Endothelial cell of umbilical vein (primary cell): ENCODE results near the gene SYNJ1. TPM values are rescaled to one million over a fixed set of nuclear protein-coding genes. Genes with fewer than 3 reads are reported as not detected.
"Not testable (repeated sequence)": the region's sequence is repeated elsewhere in the genome, so short reads cannot be mapped to it uniquely, and the experiment has no call there.

Experiments
- BruUV-seq: library from RNA; stranded (reverse); fragments of 400-500 nt; replicated peaks from 2 replicates; lab custom pipeline; 2021; lab: Mats Ljungman, UMichigan
- CTCF ChIA-PET: fragments of 300-600, 350-600 bp; sonication (Branson Sonifier 250); formaldehyde crosslinking; loops from one replicate; lab custom pipeline; 2021; ENCODE audit warnings: antibody characterized with exemption, inconsistent platforms; lab: Charles Lee
- POLR2A ChIA-PET: fragments of 300-600, 350-600 bp; sonication (Branson Sonifier 250); formaldehyde crosslinking; loops from one replicate; lab custom pipeline; 2021; ENCODE audit warnings: antibody characterized with exemption, inconsistent platforms; lab: Charles Lee
- DNase-seq: peaks from one replicate; pipeline ENCODE4 v3.0.0-alpha.2; 2011; ENCODE audit warnings: low read depth, low spot score
- FAIRE-seq: peaks from 2 replicates; lab custom pipeline; 2011; peaks lifted over from hg19 to GRCh38; lab: Jason Lieb, UNC
- H2AFZ ChIP-seq: 2 replicates; pipeline ENCODE4 v1.6.0; 2012; ENCODE audit warnings: low read depth, low read length, control low read depth, inconsistent platforms
- H3K27ac ChIP-seq: 2 replicates; pipeline ENCODE4 v1.5.1; 2011; ENCODE audit warnings: low read depth, mild to moderate bottlenecking, control low read depth, low read length, moderate library complexity; ENCODE audit not compliant: insufficient read depth
- H3K27me3 ChIP-seq, 2 experiments: 2 replicates each; pipeline versions ENCODE4 v1.6.0 to v1.6.1; 2011; ENCODE audit warnings: low read length in 2 of 2, mixed read lengths in 1 of 2; ENCODE audit not compliant: control insufficient read depth in 2 of 2, insufficient read depth in 2 of 2
- H3K36me3 ChIP-seq, 2 experiments: 2 replicates in 1 of 2; 3 replicates in 1 of 2; pipeline ENCODE4 v1.5.1; 2011; ENCODE audit warnings: low read length in 2 of 2, mild to moderate bottlenecking in 1 of 2, moderate library complexity in 1 of 2; ENCODE audit not compliant: control insufficient read depth in 2 of 2, insufficient read depth in 2 of 2; ENCODE audit errors: extremely low read depth in 1 of 2
- H3K4me1 ChIP-seq: 3 replicates; pipeline ENCODE4 v1.5.1; 2011; ENCODE audit warnings: mild to moderate bottlenecking, low read length; ENCODE audit not compliant: control insufficient read depth, insufficient read depth; ENCODE audit errors: extremely low read depth
- H3K4me2 ChIP-seq: 2 replicates; pipeline ENCODE4 v1.6.1; 2011; ENCODE audit warnings: low read length, control low read depth, mixed read lengths; ENCODE audit not compliant: insufficient read depth
- H3K4me3 ChIP-seq, 3 experiments: fragments of 200-600 bp in 1 of 3; sonication (generic), shearing (Covaris generic) in 1 of 3; replicated peaks in 1 of 3; 2 replicates each; pipeline ENCODE4 v1.5.1; 2011 to 2016; ENCODE audit warnings: control low read depth in 3 of 3, low read length in 3 of 3, mild to moderate bottlenecking in 2 of 3, inconsistent platforms in 1 of 3, low read depth in 1 of 3, moderate library complexity in 1 of 3; ENCODE audit not compliant: insufficient read depth in 1 of 3
- H3K79me2 ChIP-seq: 2 replicates; pipeline ENCODE4 v1.6.0; 2012; ENCODE audit warnings: low read length, inconsistent platforms; ENCODE audit not compliant: control insufficient read depth, insufficient read depth
- H3K9ac ChIP-seq: replicated peaks from 2 replicates; pipeline ENCODE3; 2011; ENCODE audit warnings: low read length, control low read depth; ENCODE audit not compliant: insufficient read depth; ENCODE audit errors: extremely low read depth
- H3K9me1 ChIP-seq: replicated peaks from 3 replicates; pipeline ENCODE4 v1.6.0; 2011; ENCODE audit warnings: mild to moderate bottlenecking, low read length; ENCODE audit not compliant: control insufficient read depth, insufficient read depth; ENCODE audit errors: extremely low read depth
- H3K9me3 ChIP-seq: replicated peaks from 2 replicates; pipeline ENCODE4 v1.5.1; 2012; ENCODE audit warnings: low read length, inconsistent platforms; ENCODE audit not compliant: control insufficient read depth, insufficient read depth
- H4K20me1 ChIP-seq: replicated peaks from 2 replicates; pipeline ENCODE3; 2011; ENCODE audit warnings: mild to moderate bottlenecking, low read length; ENCODE audit not compliant: control insufficient read depth, insufficient read depth; ENCODE audit errors: extremely low read depth
- EZH2 ChIP-seq: IDR thresholded peaks from 2 replicates; pipeline ENCODE4 v1.6.1; 2012; ENCODE audit warnings: borderline replicate concordance, low read depth, mild to moderate bottlenecking, moderate library complexity, low read length, inconsistent platforms; ENCODE audit not compliant: severe bottlenecking
- FOS ChIP-seq: IDR thresholded peaks from 2 replicates; pipeline ENCODE4 v1.6.1; 2011; ENCODE audit warnings: mild to moderate bottlenecking, low read length, moderate library complexity, borderline replicate concordance; ENCODE audit not compliant: insufficient read depth
- GATA2 ChIP-seq: IDR thresholded peaks from 2 replicates; pipeline ENCODE4 v1.7.0; 2011; ENCODE audit warnings: low read depth, mild to moderate bottlenecking, moderate library complexity, mixed read lengths, low read length; ENCODE audit not compliant: insufficient read length, insufficient read depth
- JUN ChIP-seq: IDR thresholded peaks from 2 replicates; pipeline ENCODE4 v1.6.1; 2011; ENCODE audit warnings: borderline replicate concordance, low read depth; ENCODE audit not compliant: insufficient read length, insufficient read depth
- MAX ChIP-seq: IDR thresholded peaks from 2 replicates; pipeline ENCODE4 v1.6.1; 2011; ENCODE audit not compliant: insufficient read depth, insufficient read length
- MYC ChIP-seq: IDR thresholded peaks from one replicate; pipeline ENCODE4 v1.6.1; 2011; ENCODE audit warnings: mild to moderate bottlenecking, low read depth, low read length
- POLR2A ChIP-seq: IDR thresholded peaks from 2 replicates; pipeline ENCODE4 v1.6.1; 2012; ENCODE audit warnings: low read depth, mild to moderate bottlenecking, control low read depth, low read length
- POLR2AphosphoS5 ChIP-seq: IDR thresholded peaks from 2 replicates; pipeline ENCODE4 v1.6.1; 2012; ENCODE audit warnings: low read depth, mild to moderate bottlenecking, control low read depth, low read length, moderate library complexity; ENCODE audit not compliant: insufficient read depth
- dilution Hi-C: fragments of 300-500 bp; cut with MboI; formaldehyde crosslinking; loops from one replicate; pipeline ENCODE4 v1.15.0; 2019; ENCODE audit warnings: low sequenced_read_pairs; ENCODE audit not compliant: extremely low pct_ligation_motif_present
- intact Hi-C: fragments of 100-400 bp; cut with micrococcal nuclease; formaldehyde crosslinking; loops from one replicate; pipeline ENCODE4 v1.10.0; 2022
- polyA plus RNA-seq, 4 experiments: library from polyadenylated mRNA; depleted of rRNA in 3 of 4; stranded (reverse) in 3 of 4; unstranded in 1 of 4; fragments of >200 nt; gene quantifications; 2 replicates each; pipeline versions ENCODE4 v1.2.1 to v1.2.3, GENCODE V29; 2011 to 2012; ENCODE audit warnings: missing spikeins in 1 of 4
- total RNA-seq: library from RNA; stranded (reverse); gene quantifications from 2 replicates; pipeline ENCODE4 v1.2.3, GENCODE V29; 2021
- TF ChIP-seq, protein P1 (sequence below), 2 donors: IDR thresholded peaks; 1 replicate in 1 of 2; 2 replicates in 1 of 2; pipeline ENCODE4 v1.5.1; 2011; ENCODE audit warnings: low read length in 2 of 2, mild to moderate bottlenecking in 2 of 2, moderate library complexity in 2 of 2, control low read depth in 1 of 2, inconsistent platforms in 1 of 2, low read depth in 1 of 2; ENCODE audit not compliant: insufficient read depth in 1 of 2; ENCODE audit errors: extremely low read depth in 1 of 2

The SYNJ1 gene
- total and polyA plus RNA-seq, 2 donors (not counting 3 experiments of a cell fraction or from before 2014, with no cell fraction given) = 5.9 to 17.0 TPM

- FAIRE-seq, intact Hi-C loops, H3K4me1 ChIP-seq, dilution Hi-C loops, CTCF ChIA-PET, H3K9ac ChIP-seq, DNase-seq, H3K36me3 ChIP-seq, H3K4me2 ChIP-seq, BruUV-seq, H3K4me3 ChIP-seq, H3K27ac ChIP-seq, H3K9me1 ChIP-seq, H2AFZ ChIP-seq, POLR2A ChIA-PET, H4K20me1 ChIP-seq, H3K79me2 ChIP-seq, H3K9me3 ChIP-seq: not testable (repeated sequence)
- peaks cover 3 to 11% of the 10 kb centered on the region in 2 experiments for H3K27me3 ChIP-seq
These were observed 109.6 kb downstream of the SYNJ1 start for GRCh38 chr21:32618218-32618617.

DNA sequence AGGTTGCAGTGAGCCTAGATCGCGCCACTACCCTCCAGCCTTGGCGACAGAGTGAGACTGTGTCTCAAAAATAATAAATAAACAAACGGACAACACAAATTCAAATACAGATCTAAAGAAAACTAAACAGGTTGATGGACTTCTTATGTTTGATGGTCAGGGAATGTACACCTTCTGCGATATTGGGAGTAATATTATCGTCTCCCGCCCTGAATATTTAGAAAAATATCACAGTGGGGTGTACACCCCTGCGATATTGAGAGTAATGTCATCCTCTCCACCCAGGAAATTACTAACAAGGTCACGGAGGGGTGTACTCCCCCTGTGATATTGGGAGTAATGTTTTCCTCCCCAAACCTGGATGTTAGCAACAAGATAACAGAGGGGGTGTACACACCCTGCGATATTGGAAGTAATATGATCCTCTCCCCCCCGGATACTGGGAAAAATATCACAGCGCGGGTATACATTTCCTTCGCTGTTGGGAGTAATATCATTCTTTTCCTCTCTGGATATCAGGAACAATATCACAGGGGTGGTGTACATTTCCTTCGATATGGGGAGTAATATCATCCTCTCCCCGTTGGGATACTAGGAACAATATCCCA is 114.3 kb downstream of the SYNJ1 start:
- intact Hi-C loops = loop anchor here (5.0 kb wide), 1 partner anchor 114 kb away; the partner anchor contains the start of gene SYNJ1

More for the DNA sequence above, 114.3 kb downstream of the SYNJ1 start:
- H3K36me3 ChIP-seq = peaks cover 0 to 4% of the 10 kb centered on the region in 2 experiments
- peak overlapping the region in 2 of 3 experiments; percentile 74 to 95 for H3K4me3 ChIP-seq
- TF ChIP-seq POLR2A (no peak), EZH2 (no peak), FOS (no peak), GATA2 (no peak), MAX (no peak), POLR2AphosphoS5 (no peak), MYC (no peak), JUN (no peak)
- TF ChIP-seq, protein P1, sequence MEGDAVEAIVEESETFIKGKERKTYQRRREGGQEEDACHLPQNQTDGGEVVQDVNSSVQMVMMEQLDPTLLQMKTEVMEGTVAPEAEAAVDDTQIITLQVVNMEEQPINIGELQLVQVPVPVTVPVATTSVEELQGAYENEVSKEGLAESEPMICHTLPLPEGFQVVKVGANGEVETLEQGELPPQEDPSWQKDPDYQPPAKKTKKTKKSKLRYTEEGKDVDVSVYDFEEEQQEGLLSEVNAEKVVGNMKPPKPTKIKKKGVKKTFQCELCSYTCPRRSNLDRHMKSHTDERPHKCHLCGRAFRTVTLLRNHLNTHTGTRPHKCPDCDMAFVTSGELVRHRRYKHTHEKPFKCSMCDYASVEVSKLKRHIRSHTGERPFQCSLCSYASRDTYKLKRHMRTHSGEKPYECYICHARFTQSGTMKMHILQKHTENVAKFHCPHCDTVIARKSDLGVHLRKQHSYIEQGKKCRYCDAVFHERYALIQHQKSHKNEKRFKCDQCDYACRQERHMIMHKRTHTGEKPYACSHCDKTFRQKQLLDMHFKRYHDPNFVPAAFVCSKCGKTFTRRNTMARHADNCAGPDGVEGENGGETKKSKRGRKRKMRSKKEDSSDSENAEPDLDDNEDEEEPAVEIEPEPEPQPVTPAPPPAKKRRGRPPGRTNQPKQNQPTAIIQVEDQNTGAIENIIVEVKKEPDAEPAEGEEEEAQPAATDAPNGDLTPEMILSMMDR (IDR thresholded peaks at IDR 0.05; ENCODE audit: extremely low read depth in 1 of 2, insufficient read depth in 1 of 2, low read depth in 1 of 2, low read length in 2 of 2) = no peak
- no peak overlapping the region for H3K9ac ChIP-seq
- POLR2A ChIA-PET = no interaction called here
- H2AFZ ChIP-seq = peak overlapping the region; percentile 31
- peaks cover 17% of the 10 kb centered on the region for H3K79me2 ChIP-seq
- CTCF ChIA-PET = interaction anchor here (1.5 to 2.0 kb wide), 2 partner anchors 114 to 210 kb away, joined by 7 to 11 read pairs; partner anchors contain the start of gene SYNJ1
- FAIRE-seq = no peak
- BruUV-seq = no TSS peak
- H3K9me1 ChIP-seq = no peaks in the 10 kb centered on the region
- dilution Hi-C loops = no loop called here
- no peaks in the 10 kb centered on the region for H4K20me1 ChIP-seq
- peaks cover 10% of the 10 kb centered on the region for H3K4me1 ChIP-seq
- no peaks in the 10 kb centered on the region for H3K9me3 ChIP-seq
- H3K27me3 ChIP-seq = peaks cover 0 to 2% of the 10 kb centered on the region in 2 experiments
- no peak overlapping the region for H3K27ac ChIP-seq
- H3K4me2 ChIP-seq = peak overlapping the region; percentile 95
- no peak for DNase-seq
